Urinary bladder (tissue), 4 donors: ENCODE results near the gene ATP11A. TPM values are rescaled to one million over a fixed set of nuclear protein-coding genes. Genes with fewer than 3 reads are reported as not detected.
A peak's percentile ranks its signal among the peaks of the same experiment; 100 is the strongest.

Source experiments
- DNase-seq: peaks from one replicate; pipeline ENCODE4 v3.0.0-alpha.2; 2015; ENCODE audit errors: extremely low spot score
- H3K27ac ChIP-seq: one replicate; pipeline ENCODE4 v1.5.1; 2013; ENCODE audit warnings: low read depth, mild to moderate bottlenecking, moderate library complexity
- H3K36me3 ChIP-seq: one replicate; pipeline ENCODE4 v1.6.1; 2013; ENCODE audit warnings: mild to moderate bottlenecking, moderate library complexity; ENCODE audit not compliant: insufficient read depth
- H3K4me1 ChIP-seq: one replicate; pipeline ENCODE4 v1.6.1; 2013; ENCODE audit warnings: mild to moderate bottlenecking, moderate library complexity; ENCODE audit not compliant: insufficient read depth
- H3K4me3 ChIP-seq: one replicate; pipeline ENCODE4 v1.5.1; 2013; ENCODE audit warnings: low read depth, low read length
- WGBS: extraction: QIAGEN DNeasy Blood & Tissue Kit; methylation state at CpG from one replicate; pipeline ENCODE4 v1.1.7; 2013; 5-methylcytosine and 5-hydroxymethylcytosine counted together
- polyA plus RNA-seq: library from polyadenylated mRNA; stranded (reverse); fragments of 200-250 nt; gene quantifications from one replicate; pipeline ENCODE4 v1.2.3, GENCODE V29; 2013
- total RNA-seq: library from RNA; depleted of rRNA; stranded (reverse); fragments of >200 nt; gene quantifications from one replicate; pipeline ENCODE4 v1.2.3, GENCODE V29; 2014
- donor health status: healthy with polysubstance abuse.
- donor health status: healthy.

The ATP11A gene
- total and polyA plus RNA-seq, 2 donors: 11.4 to 26.2 TPM

DNA sequence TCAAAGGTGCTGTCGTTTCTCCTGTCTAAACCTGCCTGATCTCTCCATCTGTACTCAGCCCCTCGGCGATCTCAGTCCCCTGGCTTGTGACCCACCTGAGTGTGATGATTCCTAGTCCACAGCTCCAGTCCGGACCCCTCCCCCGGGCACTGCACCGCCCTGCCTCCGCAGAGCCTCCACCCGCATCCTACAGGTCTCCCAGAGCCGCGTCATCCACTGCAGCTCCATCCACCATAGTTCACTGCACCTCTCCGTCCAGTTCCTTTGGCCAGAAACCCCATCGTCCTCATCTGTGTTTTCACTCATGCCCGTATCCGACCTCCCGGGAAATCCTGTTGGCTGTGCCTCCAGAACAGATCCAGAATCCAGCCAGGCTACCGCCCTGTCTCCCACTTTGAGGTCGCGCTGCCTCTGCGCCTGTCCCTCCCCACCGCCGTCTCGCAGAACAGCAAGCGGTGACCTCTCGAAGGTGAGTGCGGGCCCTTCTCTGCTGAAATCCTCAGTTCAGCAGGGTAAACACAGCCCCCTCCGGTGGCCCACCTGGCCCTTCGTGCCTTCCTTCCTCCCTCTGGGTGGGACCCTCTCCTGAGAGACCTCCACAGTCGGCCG is 227.3 kb downstream of the ATP11A start:
- Histone ChIP-seq H3K27ac (no peak overlapping the region), H3K36me3 (no peaks in the 10 kb centered on the region), H3K4me3 (no peak overlapping the region), H3K4me1 (no peaks in the 10 kb centered on the region)
- WGBS: 90% methylated on average over 29 of the region's 29 CpGs
- DNase-seq: no peak

DNA sequence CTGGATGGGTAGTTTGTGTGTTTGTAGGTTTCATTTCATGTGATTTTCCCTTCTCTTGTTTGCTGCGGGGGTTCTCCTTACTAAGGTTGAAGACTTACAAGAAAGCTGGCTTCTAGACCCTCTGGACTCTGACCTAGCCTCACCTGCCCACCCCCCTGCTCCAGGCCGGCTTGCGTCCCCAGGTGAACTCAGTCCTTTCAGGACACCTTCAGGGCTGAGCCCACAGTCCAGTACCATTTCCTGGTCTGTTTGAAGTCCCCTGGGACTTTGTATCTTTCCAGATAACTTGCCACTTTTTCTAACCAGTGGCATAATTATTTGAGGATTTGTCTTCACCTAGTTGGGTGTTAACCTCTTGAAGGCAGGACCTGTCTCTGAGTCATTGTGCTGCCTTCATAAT is 227.9 kb downstream of the ATP11A start:
- 95% methylated on average over 3 of the region's 3 CpGs for WGBS
- H3K36me3 ChIP-seq: no peaks in the 10 kb centered on the region
- no peak for DNase-seq
- no peak overlapping the region for H3K27ac ChIP-seq
- H3K4me1 ChIP-seq: no peaks in the 10 kb centered on the region
- no peak overlapping the region for H3K4me3 ChIP-seq

DNA sequence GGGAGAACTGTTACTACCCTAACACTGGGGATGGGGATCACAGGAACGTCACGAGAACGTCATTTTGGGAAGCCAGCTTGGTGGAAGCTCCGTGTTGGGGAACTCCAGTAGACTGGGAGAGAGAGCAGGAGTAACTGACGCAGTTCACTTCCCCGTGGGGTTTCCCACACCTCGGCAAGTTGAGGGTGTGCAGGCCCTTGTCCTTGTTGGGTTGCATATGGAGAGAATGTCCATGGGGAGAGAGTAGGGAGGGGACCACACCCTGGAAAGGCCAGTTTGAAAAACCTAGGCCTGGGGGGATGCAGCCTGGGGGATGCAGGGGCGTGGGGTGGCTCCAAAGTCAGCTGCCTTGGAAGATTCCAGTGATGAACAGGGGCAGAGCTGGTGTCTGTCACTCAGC is 228.4 kb downstream of the ATP11A start:
- Histone ChIP-seq H3K4me3 (no peak overlapping the region), H3K36me3 (no peaks in the 10 kb centered on the region), H3K4me1 (no peaks in the 10 kb centered on the region), H3K27ac (no peak overlapping the region)
- DNase-seq: no peak
- WGBS: 72% methylated on average over 8 of the region's 8 CpGs

- Histone ChIP-seq H3K36me3 (no peaks in the 10 kb centered on the region), H3K4me1 (no peaks in the 10 kb centered on the region), H3K4me3 (no peak overlapping the region), H3K27ac (no peak overlapping the region)
- DNase-seq: no peak
- WGBS: 82% methylated on average over 13 of the region's 13 CpGs
Measured at GRCh38 chr13:112918746-112919145, 228.9 kb downstream of the ATP11A start.

DNA sequence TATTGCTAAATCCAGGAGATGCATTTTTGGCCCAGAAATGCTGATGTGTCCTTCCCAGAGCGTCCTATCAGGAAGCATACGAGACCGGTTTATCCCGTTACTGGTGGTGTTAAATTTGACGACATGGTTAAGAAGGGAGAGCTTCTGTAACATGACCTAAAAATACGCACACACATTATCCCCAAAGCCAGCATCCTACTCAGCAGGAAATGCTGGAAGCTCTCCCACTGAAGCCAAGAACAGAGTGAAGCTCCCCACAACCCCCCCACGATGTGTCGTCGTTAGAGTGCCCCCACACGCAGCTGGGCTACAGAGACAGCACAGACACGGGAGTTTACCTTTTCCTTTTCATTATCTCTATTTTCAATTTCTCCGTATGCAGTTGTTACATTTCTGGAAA is 234.1 kb downstream of the ATP11A start:
- Histone ChIP-seq H3K36me3 (no peaks in the 10 kb centered on the region), H3K4me1 (no peaks in the 10 kb centered on the region), H3K4me3 (no peak overlapping the region), H3K27ac (no peak overlapping the region)
- DNase-seq: no peak
- WGBS: 63% methylated on average over 12 of the region's 12 CpGs

GRCh38 chr13:112924365-112924764 is 234.5 kb downstream of the ATP11A start:
- DNase-seq: no peak
- 72% methylated on average over 2 of the region's 2 CpGs for WGBS
- H3K27ac ChIP-seq: no peak overlapping the region

DNA sequence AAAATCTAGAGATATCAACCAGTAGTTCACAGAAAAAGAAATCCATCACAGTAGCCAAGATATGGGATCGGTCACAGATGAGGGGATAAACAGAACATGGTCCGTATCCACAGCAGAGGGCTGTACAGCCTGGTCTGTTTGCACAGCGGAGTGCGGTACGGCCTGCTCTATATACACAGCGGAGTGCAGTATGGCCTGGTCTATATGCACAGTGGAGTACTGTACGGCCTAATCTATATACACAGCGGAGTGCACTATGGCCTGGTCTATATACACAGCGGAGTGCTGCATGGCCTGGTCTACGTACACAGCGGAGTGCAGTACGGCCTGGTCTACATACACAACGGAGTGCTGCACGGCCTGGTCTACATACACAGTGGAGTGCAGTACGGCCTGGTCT is 236.2 kb downstream of the ATP11A start:
- WGBS: 97% methylated on average over 15 of the region's 15 CpGs
- H3K4me3 ChIP-seq: no peak overlapping the region
- H3K4me1 ChIP-seq: no peaks in the 10 kb centered on the region
- H3K27ac ChIP-seq: no peak overlapping the region
- no peaks in the 10 kb centered on the region for H3K36me3 ChIP-seq
- no peak for DNase-seq

More at GRCh38 chr13:112924365-112924764, 234.5 kb downstream of the ATP11A start:
- Histone ChIP-seq H3K4me1 (no peaks in the 10 kb centered on the region), H3K4me3 (no peak overlapping the region), H3K36me3 (no peaks in the 10 kb centered on the region)

- Histone ChIP-seq H3K36me3 (no peaks in the 10 kb centered on the region), H3K4me1 (no peaks in the 10 kb centered on the region), H3K27ac (no peak overlapping the region), H3K4me3 (no peak overlapping the region)
- no peak for DNase-seq
- 88% methylated on average over 5 of the region's 5 CpGs for WGBS
Measured at GRCh38 chr13:112926993-112927392, 237.2 kb downstream of the ATP11A start.

DNA sequence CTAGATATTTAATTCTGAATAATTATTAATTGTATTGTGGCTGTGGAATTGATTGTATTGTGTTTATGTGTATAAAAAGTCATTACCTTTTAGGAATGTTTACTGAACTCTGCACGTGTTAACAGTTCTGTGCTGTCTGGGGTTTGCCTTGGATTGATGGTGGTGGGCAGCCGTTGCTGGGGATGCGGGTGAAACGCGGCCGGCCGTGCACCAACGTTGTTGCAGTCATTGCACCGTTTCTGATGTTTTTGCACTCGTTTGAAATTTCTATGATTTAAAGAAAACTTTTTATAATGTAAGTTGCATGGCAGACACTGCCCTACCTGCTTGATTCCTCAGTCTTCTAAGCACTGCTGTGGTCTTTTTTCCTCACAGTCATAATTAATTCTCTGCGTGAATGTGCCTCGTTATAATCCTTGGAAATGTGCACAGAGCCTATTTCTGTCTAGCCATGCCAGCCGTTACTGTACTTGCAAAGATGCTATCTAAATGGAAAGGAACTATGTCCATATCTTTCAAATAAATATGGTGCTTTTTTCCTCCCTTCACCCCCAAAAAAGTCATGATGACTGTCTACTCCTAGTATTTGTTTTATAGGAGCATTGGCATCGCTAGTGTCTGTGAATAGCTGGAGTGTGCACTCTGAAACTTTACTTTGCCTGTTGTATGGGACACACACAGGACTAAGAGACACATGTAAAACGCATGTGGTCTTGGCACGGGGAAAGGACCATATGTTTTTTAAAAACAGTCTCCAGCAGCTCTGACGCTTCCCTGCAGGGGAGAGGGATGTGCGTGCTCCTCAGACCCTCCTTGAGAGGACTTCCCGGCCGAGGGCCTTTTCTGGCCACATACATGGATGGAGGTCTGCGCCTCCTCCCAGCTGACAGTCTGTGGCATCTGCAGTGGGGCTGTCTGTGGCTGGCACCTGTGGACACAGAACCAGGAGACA is 238.5 kb downstream of the ATP11A start:
- Histone ChIP-seq H3K4me1 (no peaks in the 10 kb centered on the region), H3K27ac (no peak overlapping the region), H3K36me3 (no peaks in the 10 kb centered on the region), H3K4me3 (no peak overlapping the region)
- 55% methylated on average over 21 of the region's 21 CpGs for WGBS
- no peak for DNase-seq

- 16% methylated on average over 21 of the region's 21 CpGs for WGBS
Measured at GRCh38 chr13:112928972-112929782, 239.3 kb downstream of the ATP11A start.

GRCh38 chr13:112929783-112930055 is 239.9 kb downstream of the ATP11A start:
- no peaks in the 10 kb centered on the region for H3K4me1 ChIP-seq
- H3K27ac ChIP-seq: no peak overlapping the region
- no peak for DNase-seq
- WGBS: 41% methylated on average over 8 of the region's 8 CpGs
- H3K36me3 ChIP-seq: no peaks in the 10 kb centered on the region
- no peak overlapping the region for H3K4me3 ChIP-seq

More at GRCh38 chr13:112928972-112929782, 239.3 kb downstream of the ATP11A start:
- no peak overlapping the region for H3K27ac ChIP-seq
- no peaks in the 10 kb centered on the region for H3K36me3 ChIP-seq
- peak; percentile 66 for DNase-seq
- no peaks in the 10 kb centered on the region for H3K4me1 ChIP-seq
- no peak overlapping the region for H3K4me3 ChIP-seq

DNA sequence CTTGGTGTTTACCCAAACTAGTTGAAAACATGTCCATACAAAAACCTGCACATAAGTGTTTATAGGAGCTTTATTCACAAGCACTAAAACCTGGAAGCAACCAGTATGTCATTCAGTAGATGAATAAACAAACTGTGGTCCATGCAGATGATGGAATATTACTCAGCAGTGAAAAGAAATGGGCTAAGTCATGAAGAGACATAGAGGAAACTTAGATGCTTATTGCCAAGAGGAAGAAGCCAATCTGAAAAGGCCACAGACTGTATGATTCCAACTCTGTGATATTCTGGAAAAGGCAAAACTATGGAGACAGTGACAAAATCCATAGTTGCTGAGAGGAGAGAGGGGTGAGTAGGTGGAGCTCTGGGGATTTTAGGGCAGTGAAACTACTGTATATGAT is 240.4 kb downstream of the ATP11A start:
- H3K4me3 ChIP-seq: no peak overlapping the region
- no peak overlapping the region for H3K27ac ChIP-seq
- H3K36me3 ChIP-seq: no peaks in the 10 kb centered on the region
- no peaks in the 10 kb centered on the region for H3K4me1 ChIP-seq
- DNase-seq: no peak

DNA sequence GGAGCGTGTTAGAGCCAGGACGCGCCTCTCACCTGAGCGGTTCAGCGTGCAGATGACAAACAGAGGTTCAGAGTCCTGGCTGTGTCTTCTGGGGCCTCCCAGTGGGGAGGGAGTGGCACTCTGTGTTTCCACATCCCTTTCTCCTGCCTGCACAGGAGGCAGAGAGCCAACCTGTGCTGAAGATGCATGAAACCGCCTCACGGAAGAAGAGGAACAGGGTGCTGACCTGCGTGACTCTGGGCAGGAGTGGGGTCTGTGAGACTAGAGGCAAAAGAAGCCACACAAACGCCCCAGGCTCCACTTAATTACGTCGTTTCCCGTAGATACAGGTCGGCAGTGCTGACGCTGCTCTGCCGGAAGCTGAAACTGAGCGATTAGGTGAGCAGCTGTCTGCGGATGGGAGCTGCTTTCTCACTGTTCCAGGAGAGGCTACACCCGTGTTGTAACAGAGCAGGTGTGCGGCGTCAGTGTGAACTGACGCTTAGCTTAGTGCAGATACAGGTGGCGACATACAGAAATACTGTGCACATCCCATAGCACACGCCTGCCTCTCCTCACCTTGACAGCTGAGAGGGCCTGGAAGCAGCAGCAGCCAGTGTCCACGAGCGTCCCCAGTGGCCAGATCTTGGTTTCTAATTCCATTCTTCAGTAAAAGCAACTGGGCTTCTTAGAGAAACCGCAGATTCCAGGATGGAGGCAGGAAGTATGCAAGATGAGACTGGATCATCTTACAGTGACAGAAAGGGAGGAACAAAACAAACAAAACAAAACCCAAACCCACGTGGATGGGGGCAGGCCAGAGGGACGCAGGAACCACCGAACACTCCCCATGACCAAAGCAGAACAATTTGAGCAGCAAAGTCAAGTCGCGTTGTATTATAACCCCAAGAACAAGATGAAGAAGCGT is 241.4 kb downstream of the ATP11A start:
- 47% methylated on average over 32 of the region's 32 CpGs for WGBS
- no peak overlapping the region for H3K27ac ChIP-seq
- DNase-seq: no peak
- H3K36me3 ChIP-seq: no peaks in the 10 kb centered on the region
- H3K4me1 ChIP-seq: no peaks in the 10 kb centered on the region
- H3K4me3 ChIP-seq: no peak overlapping the region
